RWPE2 (cell line): ENCODE measurements around the gene LRRC61.
A peak's percentile ranks its signal among the peaks of the same experiment; 100 is the strongest.

Experiments
- ATAC-seq: fragments of 200-7000 bp; cut with Tn5 transposase; 3 replicates; pipeline ENCODE4 v1.9.1; 2021; ENCODE audit warnings: low read depth
- DNase-seq: peaks from one replicate; pipeline ENCODE4 v3.0.0-alpha.2; 2020; ENCODE audit warnings: low spot score
- H3K27ac ChIP-seq: fragments of 450-650 bp; 2 replicates; pipeline ENCODE4 v1.5.1; 2017; ENCODE audit warnings: mild to moderate bottlenecking; ENCODE audit not compliant: poor library complexity, severe bottlenecking
- H3K27me3 ChIP-seq: fragments of 250-450 bp; sonication (Bioruptor Pico); 2 replicates; pipeline ENCODE4 v1.5.1; 2021; ENCODE audit warnings: mild to moderate bottlenecking, moderate library complexity; ENCODE audit not compliant: insufficient read depth, poor library complexity, severe bottlenecking
- H3K36me3 ChIP-seq: fragments of 250-450 bp; sonication (Bioruptor Pico); 2 replicates; pipeline ENCODE4 v1.5.1; 2020; ENCODE audit warnings: low read depth, mild to moderate bottlenecking, moderate library complexity
- H3K4me1 ChIP-seq: fragments of 250-450 bp; sonication (Bioruptor Pico); 2 replicates; pipeline ENCODE4 v1.5.1; 2021; ENCODE audit warnings: mild to moderate bottlenecking, moderate library complexity; ENCODE audit not compliant: insufficient read depth, poor library complexity, severe bottlenecking
- H3K4me3 ChIP-seq: fragments of 250-450 bp; sonication (Bioruptor Pico); 2 replicates; pipeline ENCODE4 v1.5.1; 2021; ENCODE audit warnings: mild to moderate bottlenecking, moderate library complexity; ENCODE audit not compliant: severe bottlenecking
- H3K9me3 ChIP-seq: fragments of 250-450 bp; sonication (Bioruptor Pico); 2 replicates; pipeline ENCODE4 v1.5.1; 2021; ENCODE audit warnings: mild to moderate bottlenecking, moderate library complexity; ENCODE audit not compliant: severe bottlenecking
- CTCF ChIP-seq: fragments of 450-650 bp; IDR thresholded peaks from one replicate; pipeline ENCODE4 v1.5.1; 2017; ENCODE audit warnings: mild to moderate bottlenecking, moderate library complexity; ENCODE audit not compliant: poor library complexity, severe bottlenecking

LRRC61 gene

GRCh38 chr7:150361807-150362621, 38.9 kb downstream of the LRRC61 start:
- no peak for TF ChIP-seq CTCF
- DNase-seq, result no peak
- Histone ChIP-seq H3K4me3 (no peak overlapping the region), H3K27me3 (no peaks in the 10 kb centered on the region), H3K27ac (no peak overlapping the region), H3K36me3 (no peaks in the 10 kb centered on the region), H3K9me3 (no peaks in the 10 kb centered on the region), H3K4me1 (no peaks in the 10 kb centered on the region)
- no peak for ATAC-seq

- H3K36me3 ChIP-seq, result no peaks in the 10 kb centered on the region
- no peak overlapping the region for H3K27ac ChIP-seq
- no peak for TF ChIP-seq CTCF
- H3K9me3 ChIP-seq, result no peaks in the 10 kb centered on the region
- peak; percentile 30; the same call in 1 of the 3 replicates for ATAC-seq
- DNase-seq, result no peak
- H3K4me1 ChIP-seq, result peaks cover 4% of the 10 kb centered on the region
- H3K27me3 ChIP-seq, result no peaks in the 10 kb centered on the region
- no peak overlapping the region for H3K4me3 ChIP-seq
Observed at GRCh38 chr7:150363370-150363769, 40.2 kb downstream of the LRRC61 start.

GRCh38 chr7:150363872-150364271, 40.7 kb downstream of the LRRC61 start:
- DNase-seq, result no peak
- H3K36me3 ChIP-seq, result no peaks in the 10 kb centered on the region

GRCh38 chr7:150365194-150365593, 42.0 kb downstream of the LRRC61 start:
- peaks cover 4% of the 10 kb centered on the region for H3K4me1 ChIP-seq
- H3K27me3 ChIP-seq, result no peaks in the 10 kb centered on the region
- no peaks in the 10 kb centered on the region for H3K9me3 ChIP-seq
- H3K4me3 ChIP-seq, result no peak overlapping the region
- ATAC-seq (no peak), DNase-seq (no peak)
- H3K27ac ChIP-seq, result no peak overlapping the region
- H3K36me3 ChIP-seq, result peaks cover 2% of the 10 kb centered on the region; the same call in 1 of the 2 replicates
- no peak for TF ChIP-seq CTCF

More at GRCh38 chr7:150363872-150364271, 40.7 kb downstream of the LRRC61 start:
- no peaks in the 10 kb centered on the region for H3K9me3 ChIP-seq
- H3K4me1 ChIP-seq, result peaks cover 4% of the 10 kb centered on the region
- no peak for TF ChIP-seq CTCF
- no peak overlapping the region for H3K27ac ChIP-seq
- no peaks in the 10 kb centered on the region for H3K27me3 ChIP-seq
- no peak overlapping the region for H3K4me3 ChIP-seq
- no peak for ATAC-seq
